ENCODE measurements around the gene DOK3.
"Not testable (repeated sequence)": the region's sequence is repeated elsewhere in the genome, so short reads cannot be mapped to it uniquely, and the experiment has no call there.

DOK3 gene

GRCh38 chr5:177487144-177487543 lies 22.5 kb downstream of the DOK3 start:
- POLR2A ChIA-PET (ENCODE audit: low non-redundant PET): no interaction called here

GRCh38 chr5:177486256-177486655 lies 23.4 kb downstream of the DOK3 start:
- TF ChIP-seq CTCF (conservative IDR thresholded peaks at IDR 0.05; ENCODE audit: low read depth): no peak
- DNase-seq (ENCODE audit: low spot score): no peak
- CTCF ChIA-PET: interaction anchor here (0.5 kb wide), 1 partner anchor 121 kb away, joined by 3 read pairs; no protein-coding TSS in a partner anchor
- POLR2A ChIA-PET (ENCODE audit: low non-redundant PET): no interaction called here
- H3K27ac ChIP-seq: peak overlapping the region; percentile 29

More at GRCh38 chr5:177487144-177487543, 22.5 kb downstream of the DOK3 start:
- peak overlapping the region; percentile 96 for H3K27ac ChIP-seq
- no peak for DNase-seq (ENCODE audit: low spot score)
- no peak for TF ChIP-seq CTCF (conservative IDR thresholded peaks at IDR 0.05; ENCODE audit: low read depth)
- CTCF ChIA-PET: no interaction called here

- peak overlapping the region; percentile 82 for H3K27ac ChIP-seq
- CTCF ChIA-PET: interaction anchor here (0.5 kb wide), 2 partner anchors 122 to 222 kb away, joined by 3 to 4 read pairs; no protein-coding TSS in a partner anchor
- DNase-seq (ENCODE audit: low spot score); POLR2A ChIA-PET (ENCODE audit: low non-redundant PET): not testable (repeated sequence)
These were observed 23.9 kb downstream of the DOK3 start for GRCh38 chr5:177485753-177486152.

GRCh38 chr5:177484902-177485549 lies 24.6 kb downstream of the DOK3 start:
- POLR2A ChIA-PET (ENCODE audit: low non-redundant PET): no interaction called here
- no peak for DNase-seq (ENCODE audit: low spot score)
- no peak for TF ChIP-seq CTCF (conservative IDR thresholded peaks at IDR 0.05; ENCODE audit: low read depth)
- CTCF ChIA-PET: interaction anchor here (0.5 kb wide), 1 partner anchor 221 kb away, joined by 4 read pairs; no protein-coding TSS in a partner anchor
- H3K27ac ChIP-seq: peak overlapping the region; percentile 82

- CTCF ChIA-PET: no interaction called here
- peak overlapping the region; percentile 82 for H3K27ac ChIP-seq
- no peak for DNase-seq (ENCODE audit: low spot score)
- TF ChIP-seq CTCF (conservative IDR thresholded peaks at IDR 0.05; ENCODE audit: low read depth): no peak
- POLR2A ChIA-PET (ENCODE audit: low non-redundant PET): no interaction called here
These were observed 25.4 kb downstream of the DOK3 start for GRCh38 chr5:177483994-177484901.

GRCh38 chr5:177483042-177483441 lies 26.6 kb downstream of the DOK3 start:
- DNase-seq (ENCODE audit: low spot score): no peak
- peak overlapping the region; percentile 82 for H3K27ac ChIP-seq
- CTCF ChIA-PET: no interaction called here
- POLR2A ChIA-PET (ENCODE audit: low non-redundant PET): no interaction called here
- no peak for TF ChIP-seq CTCF (conservative IDR thresholded peaks at IDR 0.05; ENCODE audit: low read depth)
